Endothelial cell of umbilical vein (primary cell): ENCODE data around the gene GGTLC1. TPM values are rescaled to one million over a fixed set of nuclear protein-coding genes. Genes with fewer than 3 reads are reported as not detected.

Source experiments
- BruUV-seq: library from RNA; stranded (reverse); fragments of 400-500 nt; replicated peaks from 2 replicates; lab custom pipeline; 2021; lab: Mats Ljungman, UMichigan
- CTCF ChIA-PET: fragments of 300-600, 350-600 bp; sonication (Branson Sonifier 250); formaldehyde crosslinking; loops from one replicate; lab custom pipeline; 2021; ENCODE audit warnings: antibody characterized with exemption, inconsistent platforms; lab: Charles Lee
- POLR2A ChIA-PET: fragments of 300-600, 350-600 bp; sonication (Branson Sonifier 250); formaldehyde crosslinking; loops from one replicate; lab custom pipeline; 2021; ENCODE audit warnings: antibody characterized with exemption, inconsistent platforms; lab: Charles Lee
- DNase-seq: peaks from one replicate; pipeline ENCODE4 v3.0.0-alpha.2; 2011; ENCODE audit warnings: low read depth, low spot score
- FAIRE-seq: peaks from 2 replicates; lab custom pipeline; 2011; peaks lifted over from hg19 to GRCh38; lab: Jason Lieb, UNC
- H2AFZ ChIP-seq: 2 replicates; pipeline ENCODE4 v1.6.0; 2012; ENCODE audit warnings: low read depth, low read length, control low read depth, inconsistent platforms
- H3K27ac ChIP-seq: 2 replicates; pipeline ENCODE4 v1.5.1; 2011; ENCODE audit warnings: low read depth, mild to moderate bottlenecking, control low read depth, low read length, moderate library complexity; ENCODE audit not compliant: insufficient read depth
- H3K27me3 ChIP-seq, 2 experiments: 2 replicates each; pipeline versions ENCODE4 v1.6.0 to v1.6.1; 2011; ENCODE audit warnings: low read length in 2 of 2, mixed read lengths in 1 of 2; ENCODE audit not compliant: control insufficient read depth in 2 of 2, insufficient read depth in 2 of 2
- H3K36me3 ChIP-seq, 2 experiments: 2 replicates in 1 of 2; 3 replicates in 1 of 2; pipeline ENCODE4 v1.5.1; 2011; ENCODE audit warnings: low read length in 2 of 2, mild to moderate bottlenecking in 1 of 2, moderate library complexity in 1 of 2; ENCODE audit not compliant: control insufficient read depth in 2 of 2, insufficient read depth in 2 of 2; ENCODE audit errors: extremely low read depth in 1 of 2
- H3K4me1 ChIP-seq: 3 replicates; pipeline ENCODE4 v1.5.1; 2011; ENCODE audit warnings: mild to moderate bottlenecking, low read length; ENCODE audit not compliant: control insufficient read depth, insufficient read depth; ENCODE audit errors: extremely low read depth
- H3K4me2 ChIP-seq: 2 replicates; pipeline ENCODE4 v1.6.1; 2011; ENCODE audit warnings: low read length, control low read depth, mixed read lengths; ENCODE audit not compliant: insufficient read depth
- H3K4me3 ChIP-seq, 3 experiments: fragments of 200-600 bp in 1 of 3; sonication (generic), shearing (Covaris generic) in 1 of 3; replicated peaks in 1 of 3; 2 replicates each; pipeline ENCODE4 v1.5.1; 2011 to 2016; ENCODE audit warnings: control low read depth in 3 of 3, low read length in 3 of 3, mild to moderate bottlenecking in 2 of 3, inconsistent platforms in 1 of 3, low read depth in 1 of 3, moderate library complexity in 1 of 3; ENCODE audit not compliant: insufficient read depth in 1 of 3
- H3K79me2 ChIP-seq: 2 replicates; pipeline ENCODE4 v1.6.0; 2012; ENCODE audit warnings: low read length, inconsistent platforms; ENCODE audit not compliant: control insufficient read depth, insufficient read depth
- H3K9ac ChIP-seq: replicated peaks from 2 replicates; pipeline ENCODE3; 2011; ENCODE audit warnings: low read length, control low read depth; ENCODE audit not compliant: insufficient read depth; ENCODE audit errors: extremely low read depth
- H3K9me1 ChIP-seq: replicated peaks from 3 replicates; pipeline ENCODE4 v1.6.0; 2011; ENCODE audit warnings: mild to moderate bottlenecking, low read length; ENCODE audit not compliant: control insufficient read depth, insufficient read depth; ENCODE audit errors: extremely low read depth
- H3K9me3 ChIP-seq: replicated peaks from 2 replicates; pipeline ENCODE4 v1.5.1; 2012; ENCODE audit warnings: low read length, inconsistent platforms; ENCODE audit not compliant: control insufficient read depth, insufficient read depth
- H4K20me1 ChIP-seq: replicated peaks from 2 replicates; pipeline ENCODE3; 2011; ENCODE audit warnings: mild to moderate bottlenecking, low read length; ENCODE audit not compliant: control insufficient read depth, insufficient read depth; ENCODE audit errors: extremely low read depth
- CTCF ChIP-seq, 2 donors: IDR thresholded peaks; 1 replicate in 1 of 2; 2 replicates in 1 of 2; pipeline ENCODE4 v1.5.1; 2011; ENCODE audit warnings: low read length in 2 of 2, mild to moderate bottlenecking in 2 of 2, moderate library complexity in 2 of 2, control low read depth in 1 of 2, inconsistent platforms in 1 of 2, low read depth in 1 of 2; ENCODE audit not compliant: insufficient read depth in 1 of 2; ENCODE audit errors: extremely low read depth in 1 of 2
- EZH2 ChIP-seq: IDR thresholded peaks from 2 replicates; pipeline ENCODE4 v1.6.1; 2012; ENCODE audit warnings: borderline replicate concordance, low read depth, mild to moderate bottlenecking, moderate library complexity, low read length, inconsistent platforms; ENCODE audit not compliant: severe bottlenecking
- FOS ChIP-seq: IDR thresholded peaks from 2 replicates; pipeline ENCODE4 v1.6.1; 2011; ENCODE audit warnings: mild to moderate bottlenecking, low read length, moderate library complexity, borderline replicate concordance; ENCODE audit not compliant: insufficient read depth
- GATA2 ChIP-seq: IDR thresholded peaks from 2 replicates; pipeline ENCODE4 v1.7.0; 2011; ENCODE audit warnings: low read depth, mild to moderate bottlenecking, moderate library complexity, mixed read lengths, low read length; ENCODE audit not compliant: insufficient read length, insufficient read depth
- JUN ChIP-seq: IDR thresholded peaks from 2 replicates; pipeline ENCODE4 v1.6.1; 2011; ENCODE audit warnings: borderline replicate concordance, low read depth; ENCODE audit not compliant: insufficient read length, insufficient read depth
- MYC ChIP-seq: IDR thresholded peaks from one replicate; pipeline ENCODE4 v1.6.1; 2011; ENCODE audit warnings: mild to moderate bottlenecking, low read depth, low read length
- POLR2A ChIP-seq: IDR thresholded peaks from 2 replicates; pipeline ENCODE4 v1.6.1; 2012; ENCODE audit warnings: low read depth, mild to moderate bottlenecking, control low read depth, low read length
- POLR2AphosphoS5 ChIP-seq: IDR thresholded peaks from 2 replicates; pipeline ENCODE4 v1.6.1; 2012; ENCODE audit warnings: low read depth, mild to moderate bottlenecking, control low read depth, low read length, moderate library complexity; ENCODE audit not compliant: insufficient read depth
- dilution Hi-C: fragments of 300-500 bp; cut with MboI; formaldehyde crosslinking; loops from one replicate; pipeline ENCODE4 v1.15.0; 2019; ENCODE audit warnings: low sequenced_read_pairs; ENCODE audit not compliant: extremely low pct_ligation_motif_present
- intact Hi-C: fragments of 100-400 bp; cut with micrococcal nuclease; formaldehyde crosslinking; loops from one replicate; pipeline ENCODE4 v1.10.0; 2022
- polyA plus RNA-seq, 4 experiments: library from polyadenylated mRNA; depleted of rRNA in 3 of 4; stranded (reverse) in 3 of 4; unstranded in 1 of 4; fragments of >200 nt; gene quantifications; 2 replicates each; pipeline versions ENCODE4 v1.2.1 to v1.2.3, GENCODE V29; 2011 to 2012; ENCODE audit warnings: missing spikeins in 1 of 4
- total RNA-seq: library from RNA; stranded (reverse); gene quantifications from 2 replicates; pipeline ENCODE4 v1.2.3, GENCODE V29; 2021
- TF ChIP-seq, protein P1 (sequence below): IDR thresholded peaks from 2 replicates; pipeline ENCODE4 v1.6.1; 2011; ENCODE audit not compliant: insufficient read depth, insufficient read length

The GGTLC1 gene
- total and polyA plus RNA-seq, 2 donors (not counting 3 experiments of a cell fraction or from before 2014, with no cell fraction given) = not detected

- Histone ChIP-seq H3K4me2 (no peak overlapping the region), H3K27ac (no peak overlapping the region), H4K20me1 (no peaks in the 10 kb centered on the region), H3K79me2 (no peaks in the 10 kb centered on the region), H3K9me3 (no peaks in the 10 kb centered on the region), H3K4me3 (no peak overlapping the region), H3K9ac (no peak overlapping the region), H3K27me3 (no peaks in the 10 kb centered on the region), H2AFZ (no peak overlapping the region), H3K9me1 (no peaks in the 10 kb centered on the region), H3K4me1 (peaks cover 18% of the 10 kb centered on the region), H3K36me3 (no peaks in the 10 kb centered on the region)
- dilution Hi-C loops (no loop called here), intact Hi-C loops (loop anchor here (5.0 to 10.0 kb wide), 2 partner anchors 142 to 730 kb away; no protein-coding TSS in a partner anchor)
- ChIA-PET CTCF (interaction anchor here (0.7 to 1.4 kb wide), 2 partner anchors 9 to 40 kb away, joined by 3 read pairs; no protein-coding TSS in a partner anchor), POLR2A (no interaction called here)
- no TSS peak for BruUV-seq
- DNase-seq = no peak
- TF ChIP-seq POLR2A (no peak), FOS (no peak), MYC (no peak), GATA2 (no peak), EZH2 (no peak), CTCF (IDR thresholded peaks at IDR 0.05; ENCODE audit: extremely low read depth in 1 of 2, insufficient read depth in 1 of 2, low read depth in 1 of 2, low read length in 2 of 2) (no peak), POLR2AphosphoS5 (no peak), JUN (no peak)
- TF ChIP-seq, protein P1, sequence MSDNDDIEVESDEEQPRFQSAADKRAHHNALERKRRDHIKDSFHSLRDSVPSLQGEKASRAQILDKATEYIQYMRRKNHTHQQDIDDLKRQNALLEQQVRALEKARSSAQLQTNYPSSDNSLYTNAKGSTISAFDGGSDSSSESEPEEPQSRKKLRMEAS = no peak
- FAIRE-seq = no peak
These were observed 34.1 kb upstream of the GGTLC1 start for GRCh38 chr20:24022621-24023180.
